ENCODE results near the gene SNRNP25.

SNRNP25 gene

DNA sequence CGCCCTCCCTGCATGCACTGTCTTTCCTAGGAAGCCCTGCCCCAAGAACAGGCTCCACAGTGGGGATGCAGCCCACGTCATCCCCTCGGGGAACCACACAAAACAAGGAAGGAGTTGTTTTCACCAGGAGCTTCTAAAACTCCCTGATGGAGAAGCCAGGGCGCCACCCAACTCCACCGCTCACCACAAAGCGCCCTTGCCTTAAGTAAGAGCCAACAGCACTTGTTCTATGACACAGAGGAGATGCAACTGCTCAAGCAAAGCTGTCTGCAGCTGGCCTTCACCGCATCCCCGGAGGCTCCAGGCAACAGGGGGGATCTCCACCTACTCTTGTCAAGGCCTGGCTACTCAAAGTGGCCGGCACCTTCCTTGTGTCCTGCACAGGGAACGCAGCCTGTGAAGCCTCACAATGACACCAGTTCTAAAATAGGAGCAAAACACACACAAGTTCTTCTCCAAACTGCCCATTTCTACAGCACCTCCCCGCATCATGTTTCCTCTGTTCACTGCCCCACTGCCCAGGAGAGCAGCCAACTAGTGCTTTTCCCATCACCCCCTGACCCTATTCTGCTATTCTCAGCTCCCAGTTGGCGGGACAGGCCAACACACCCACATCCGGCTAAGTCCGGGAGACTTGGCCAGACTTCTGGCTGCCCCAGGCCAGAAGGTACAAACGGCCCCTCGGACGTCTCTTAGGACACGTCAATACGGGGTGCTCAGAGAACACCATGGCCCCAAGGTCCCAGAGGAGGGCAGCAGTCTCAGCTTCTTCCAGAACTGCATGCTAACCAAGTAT lies 48.6 kb downstream of the SNRNP25 start:
- Histone ChIP-seq H3K4me1 (no peaks in the 10 kb centered on the region), H3K4me3 (no peak overlapping the region), H3K36me3 (replicated peaks) (peaks cover 35% of the 10 kb centered on the region), H3K9me3 (no peaks in the 10 kb centered on the region), H3K27me3 (ENCODE audit: low read depth) (no peaks in the 10 kb centered on the region)
- no peak for DNase-seq (ENCODE audit: low spot score in 2 of 2)
- in situ Hi-C loops (cut with MboI; ENCODE audit: low sequenced_read_pairs), result no loop called here

DNA sequence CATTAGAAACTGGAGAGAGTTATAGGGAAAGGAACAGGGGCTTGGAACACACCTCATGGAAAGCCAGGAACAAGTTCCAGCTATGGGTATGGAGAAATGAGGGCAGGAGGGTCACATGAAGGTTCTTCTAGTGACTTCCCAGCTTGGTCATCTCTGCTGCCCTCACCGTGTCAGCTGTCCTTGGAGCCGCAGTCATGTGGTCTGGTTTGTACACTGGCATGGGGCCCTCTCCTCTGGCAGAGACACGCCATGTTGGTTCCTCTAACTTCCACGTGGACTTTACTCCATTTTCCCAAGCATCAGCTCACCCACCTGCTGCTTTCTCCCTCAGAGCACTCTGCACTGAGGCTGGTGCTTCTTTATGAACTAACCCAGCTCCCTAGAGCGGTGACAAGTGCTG lies 50.7 kb downstream of the SNRNP25 start:
- in situ Hi-C loops (cut with MboI; ENCODE audit: low sequenced_read_pairs), result no loop called here
- peaks cover 31% of the 10 kb centered on the region for H3K36me3 ChIP-seq (replicated peaks)
- DNase-seq (ENCODE audit: low spot score in 2 of 2), result no peak
- H3K9me3 ChIP-seq, result no peaks in the 10 kb centered on the region
- H3K27me3 ChIP-seq (ENCODE audit: low read depth), result no peaks in the 10 kb centered on the region
- H3K4me1 ChIP-seq, result no peaks in the 10 kb centered on the region
- H3K4me3 ChIP-seq, result no peak overlapping the region

DNA sequence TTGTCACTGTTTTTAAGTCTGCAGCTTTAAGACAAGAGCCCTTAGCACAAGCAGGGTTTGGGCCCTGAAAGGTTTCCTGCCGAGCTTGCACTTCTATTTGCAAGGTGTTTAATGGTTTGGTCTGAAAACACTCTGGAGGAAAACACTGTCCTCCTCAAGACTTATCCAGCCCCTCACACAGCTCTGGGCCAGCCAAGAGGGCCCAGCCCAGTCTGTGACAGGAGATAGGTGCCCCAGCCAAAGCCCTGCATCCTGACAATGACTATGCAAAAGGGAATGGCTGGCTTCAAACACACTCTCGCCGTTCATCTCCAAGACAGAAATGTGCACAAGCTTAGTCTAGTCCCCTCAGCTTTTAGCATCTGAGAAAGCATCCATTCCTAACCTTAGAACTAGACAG lies 51.3 kb downstream of the SNRNP25 start:
- Histone ChIP-seq H3K27me3 (ENCODE audit: low read depth) (no peaks in the 10 kb centered on the region), H3K4me3 (no peak overlapping the region), H3K9me3 (no peaks in the 10 kb centered on the region), H3K36me3 (replicated peaks) (peaks cover 37% of the 10 kb centered on the region), H3K4me1 (no peaks in the 10 kb centered on the region)
- in situ Hi-C loops (cut with MboI; ENCODE audit: low sequenced_read_pairs), result loop anchor here (5.0 kb wide), 1 partner anchor 77 kb away; the partner anchor contains the start of gene HBQ1
- DNase-seq (ENCODE audit: low spot score in 2 of 2), result no peak

DNA sequence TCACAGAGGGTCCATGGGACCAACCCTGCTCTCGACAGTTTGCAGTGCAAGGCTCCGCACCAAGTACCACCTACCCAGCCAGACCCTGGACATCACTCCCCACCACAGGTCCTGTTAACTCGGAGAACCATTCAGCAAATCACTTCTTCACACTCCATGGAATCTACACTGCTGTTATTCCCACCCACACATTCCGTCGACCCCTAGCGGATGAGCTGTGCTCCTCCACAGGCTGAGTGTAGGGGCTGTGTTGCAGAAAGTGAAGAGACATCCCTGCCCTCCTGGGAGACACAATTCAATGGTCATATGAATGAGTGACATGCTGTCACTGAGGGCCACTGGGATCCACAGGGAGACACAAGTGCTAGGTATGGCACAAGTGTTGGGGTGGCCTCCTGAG lies 51.9 kb downstream of the SNRNP25 start:
- Histone ChIP-seq H3K27me3 (ENCODE audit: low read depth) (no peaks in the 10 kb centered on the region), H3K4me3 (no peak overlapping the region), H3K36me3 (replicated peaks) (peaks cover 41% of the 10 kb centered on the region), H3K4me1 (no peaks in the 10 kb centered on the region), H3K9me3 (no peaks in the 10 kb centered on the region)
- DNase-seq (ENCODE audit: low spot score in 2 of 2), result no peak
- in situ Hi-C loops (cut with MboI; ENCODE audit: low sequenced_read_pairs), result loop anchor here (5.0 kb wide), 1 partner anchor 77 kb away; the partner anchor contains the start of gene HBQ1

DNA sequence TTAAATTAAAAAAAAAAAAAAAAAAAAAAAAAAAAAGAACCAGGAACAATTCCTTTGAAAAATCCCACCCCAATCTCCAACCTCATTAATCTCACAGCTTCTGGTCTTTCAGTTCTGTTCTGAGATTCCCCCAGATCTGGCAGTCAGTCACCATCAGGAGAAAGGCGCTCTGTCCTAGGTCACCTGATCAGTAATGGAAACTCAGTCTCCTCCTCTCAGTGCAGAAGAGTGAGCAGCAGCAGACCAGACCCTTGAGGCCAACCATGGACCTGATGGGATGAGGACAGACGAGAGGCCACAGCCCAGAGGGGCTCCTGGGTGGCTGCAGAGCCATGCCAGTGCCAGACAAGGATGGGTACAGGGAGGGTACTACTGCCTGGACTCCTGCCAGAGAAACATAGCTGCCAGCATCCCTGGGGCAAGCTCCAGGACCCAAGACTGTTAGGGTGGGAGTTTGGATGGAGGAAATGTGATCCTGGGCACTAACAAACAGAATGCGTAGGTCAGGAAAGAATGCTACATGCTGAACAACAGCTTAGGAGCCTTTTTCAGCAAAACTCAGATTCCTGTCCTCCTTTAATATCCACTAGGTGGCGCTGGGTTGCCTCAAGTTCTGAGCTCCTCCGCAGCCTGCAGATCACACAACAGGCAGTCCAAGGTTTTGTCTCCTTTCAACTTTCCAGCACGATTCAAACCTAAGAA lies 53.1 kb downstream of the SNRNP25 start:
- Histone ChIP-seq H3K36me3 (replicated peaks) (peaks cover 46% of the 10 kb centered on the region), H3K9me3 (no peaks in the 10 kb centered on the region), H3K4me1 (no peaks in the 10 kb centered on the region), H3K4me3 (no peak overlapping the region), H3K27me3 (ENCODE audit: low read depth) (no peaks in the 10 kb centered on the region)
- in situ Hi-C loops (cut with MboI; ENCODE audit: low sequenced_read_pairs), result loop anchor here (5.0 kb wide), 1 partner anchor 76 kb away; the partner anchor contains the start of gene HBQ1
- DNase-seq (ENCODE audit: low spot score in 2 of 2), result peak; percentile 74

All from HAP-1 (cell line).